Measurements from ENCODE around the gene SNCB.

SNCB gene

DNA sequence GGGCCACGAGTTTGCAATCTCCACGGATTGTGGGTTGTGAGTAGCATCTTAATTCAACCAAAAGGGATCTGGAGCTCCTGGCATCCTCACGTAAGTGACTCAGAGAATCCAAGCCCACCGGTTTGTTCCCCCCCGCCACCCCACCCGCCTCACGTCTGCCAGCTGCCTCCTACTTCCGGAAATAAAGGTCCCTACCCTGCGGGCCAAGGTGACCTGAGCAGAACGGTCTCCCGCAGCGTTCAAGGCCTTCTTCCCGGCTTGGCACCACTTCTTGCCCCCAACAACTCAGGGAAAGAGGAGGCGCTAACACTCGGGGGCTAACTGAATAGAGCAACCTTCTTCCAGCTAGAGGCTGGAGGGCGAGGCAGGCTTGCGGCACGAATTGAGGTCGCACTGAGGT, 11.6 kb downstream of the SNCB start:
- Mint-ChIP-seq H3K27ac (no peak overlapping the region), H3K4me3 (no peak overlapping the region), H3K36me3 (no peaks in the 10 kb centered on the region), H3K4me1 (peaks cover 19% of the 10 kb centered on the region), H3K27me3 (peaks cover 94% of the 10 kb centered on the region), H3K9me3 (no peaks in the 10 kb centered on the region)
- CTCF ChIA-PET: no interaction called here
- no peak for DNase-seq

DNA sequence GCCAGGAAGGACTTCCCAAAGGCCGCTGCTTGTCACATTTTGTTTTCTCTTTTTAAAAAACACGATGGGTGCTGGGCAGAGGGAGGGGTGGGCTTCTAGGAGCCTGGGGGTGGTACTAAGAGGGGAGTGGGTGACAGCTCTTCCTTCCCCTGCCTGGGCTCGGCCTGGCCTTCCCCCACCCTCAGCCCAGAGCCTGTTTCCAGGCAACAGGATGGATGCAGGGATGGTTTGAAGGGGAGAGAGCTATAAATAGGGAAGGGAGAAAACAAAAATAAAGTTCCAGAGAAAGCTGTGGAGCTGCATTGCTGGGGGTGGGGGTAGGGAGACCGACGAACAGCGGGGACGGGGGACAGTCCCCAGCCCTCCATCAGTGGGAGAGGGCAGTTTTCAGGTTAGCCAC, 13.8 kb downstream of the SNCB start:
- DNase-seq: no peak
- CTCF ChIA-PET: no interaction called here
- H3K4me1 Mint-ChIP-seq: peaks cover 21% of the 10 kb centered on the region
- H3K4me3 Mint-ChIP-seq: no peak overlapping the region
- H3K36me3 Mint-ChIP-seq: no peaks in the 10 kb centered on the region
- no peaks in the 10 kb centered on the region for H3K9me3 Mint-ChIP-seq
- H3K27me3 Mint-ChIP-seq: peaks cover 97% of the 10 kb centered on the region
- no peak overlapping the region for H3K27ac Mint-ChIP-seq

DNA sequence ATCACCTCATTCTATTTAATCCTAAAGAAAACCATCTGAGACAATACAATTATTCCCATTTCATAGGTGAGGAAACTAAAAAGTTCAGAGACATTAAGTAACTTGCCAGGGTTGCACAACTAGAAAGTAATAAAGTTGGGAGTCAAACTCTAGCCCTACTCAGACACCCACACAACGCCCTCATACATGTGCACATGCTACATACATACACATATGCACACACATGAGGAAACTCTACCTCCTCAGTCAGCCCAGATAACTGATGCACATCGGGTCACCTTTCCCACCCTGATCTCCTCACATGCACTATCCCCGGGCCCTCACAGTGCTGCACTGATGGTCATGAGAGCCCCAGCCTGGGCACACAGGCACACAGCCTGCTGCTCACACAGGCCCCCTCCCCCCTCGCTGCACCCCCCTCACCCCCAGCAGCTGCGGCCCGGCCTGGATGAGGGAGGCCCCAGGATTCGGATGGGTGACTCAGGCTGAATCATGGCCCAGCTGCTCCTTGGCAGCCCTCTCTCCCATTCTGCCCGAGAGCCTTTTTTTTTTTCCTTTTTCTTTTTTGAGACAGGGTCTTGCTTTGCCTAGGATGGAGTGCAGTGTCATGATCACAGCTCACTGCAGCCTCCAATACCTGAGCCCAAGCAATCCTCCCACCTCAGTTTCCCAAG, 15.4 kb downstream of the SNCB start:
- Mint-ChIP-seq H3K27me3 (peaks cover 90% of the 10 kb centered on the region), H3K4me3 (no peak overlapping the region), H3K36me3 (no peaks in the 10 kb centered on the region), H3K9me3 (no peaks in the 10 kb centered on the region), H3K27ac (no peak overlapping the region), H3K4me1 (peaks cover 20% of the 10 kb centered on the region)
- DNase-seq: no peak
- CTCF ChIA-PET: no interaction called here

DNA sequence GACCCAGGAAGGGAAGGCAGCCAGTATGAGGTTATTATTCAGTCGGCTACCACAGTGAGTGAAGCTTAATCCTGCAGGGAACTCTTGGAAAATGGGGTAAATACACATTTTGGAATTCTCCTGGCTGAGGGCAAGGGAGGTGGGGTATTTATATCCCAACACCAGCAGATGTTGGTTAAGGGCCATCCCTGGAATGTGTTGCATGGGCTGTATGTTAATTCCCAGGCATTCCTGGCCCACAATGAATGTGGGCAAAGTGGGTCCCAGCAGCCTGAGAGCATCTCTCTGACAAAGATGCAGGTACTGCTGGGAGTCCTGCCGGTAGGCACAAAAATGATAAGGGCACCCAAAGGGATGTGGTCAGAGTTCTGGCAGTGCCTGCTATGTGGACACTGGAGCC, 17.5 kb downstream of the SNCB start:
- no peak overlapping the region for H3K4me3 Mint-ChIP-seq
- CTCF ChIA-PET: interaction anchor here (1.3 kb wide), 1 partner anchor 34 kb away, joined by 4 read pairs; the partner anchor contains the start of gene TSPAN17
- no peaks in the 10 kb centered on the region for H3K9me3 Mint-ChIP-seq
- peaks cover 16% of the 10 kb centered on the region for H3K4me1 Mint-ChIP-seq
- H3K27ac Mint-ChIP-seq: no peak overlapping the region
- DNase-seq: no peak
- H3K36me3 Mint-ChIP-seq: peaks cover 3% of the 10 kb centered on the region
- H3K27me3 Mint-ChIP-seq: peaks cover 85% of the 10 kb centered on the region

DNA sequence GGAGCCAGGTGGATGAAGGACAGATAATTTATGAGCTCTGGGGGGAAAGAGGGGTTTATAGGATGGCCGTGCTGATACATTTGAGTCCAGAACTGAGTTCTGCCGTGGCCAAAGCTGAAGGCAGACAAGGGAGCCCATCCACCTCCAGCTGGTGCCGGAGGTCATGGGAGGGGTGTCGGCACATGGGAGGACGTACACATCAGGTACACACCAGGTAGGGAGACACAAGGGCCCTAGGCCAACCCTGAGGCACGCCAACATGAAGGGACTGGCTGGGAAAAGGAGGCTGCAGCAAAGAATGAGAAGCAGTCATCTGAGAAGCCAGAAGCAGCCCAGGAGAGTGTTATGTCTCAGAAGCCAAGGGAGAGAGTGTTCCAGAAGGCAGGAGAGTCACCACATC, 18.3 kb downstream of the SNCB start:
- H3K4me3 Mint-ChIP-seq: no peak overlapping the region
- peaks cover 84% of the 10 kb centered on the region for H3K27me3 Mint-ChIP-seq
- H3K27ac Mint-ChIP-seq: no peak overlapping the region
- H3K36me3 Mint-ChIP-seq: peaks cover 3% of the 10 kb centered on the region
- DNase-seq: no peak
- H3K9me3 Mint-ChIP-seq: no peaks in the 10 kb centered on the region
- CTCF ChIA-PET: interaction anchor here (1.1 to 1.3 kb wide), 2 partner anchors 35 to 58 kb away, joined by 3 to 4 read pairs; partner anchors contain the start of gene TSPAN17
- peaks cover 16% of the 10 kb centered on the region for H3K4me1 Mint-ChIP-seq

DNA sequence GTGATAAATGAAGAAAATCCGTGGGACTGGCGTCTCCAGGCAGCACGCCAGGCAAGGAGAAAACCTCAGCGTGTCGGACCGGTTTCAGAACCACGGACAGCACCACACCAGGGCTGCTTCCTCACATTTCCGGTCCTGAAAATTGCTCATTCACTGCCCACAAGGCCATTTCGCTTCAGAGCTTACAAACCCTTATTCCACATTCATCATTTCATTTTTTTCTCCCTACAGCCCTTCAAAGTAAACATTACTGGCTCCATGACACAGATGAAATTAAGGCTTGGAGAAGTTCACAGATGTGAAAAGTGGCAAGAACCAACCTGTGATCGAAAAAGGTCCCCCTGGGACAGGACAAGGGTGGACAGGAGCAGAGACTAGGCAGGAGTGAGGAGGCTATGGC, 18.9 kb downstream of the SNCB start:
- H3K4me1 Mint-ChIP-seq: peaks cover 16% of the 10 kb centered on the region
- H3K27ac Mint-ChIP-seq: no peak overlapping the region
- peak; percentile 81 for DNase-seq
- H3K4me3 Mint-ChIP-seq: peak overlapping the region; percentile 2
- H3K9me3 Mint-ChIP-seq: no peaks in the 10 kb centered on the region
- CTCF ChIA-PET: interaction anchor here (1.1 to 1.3 kb wide), 2 partner anchors 35 to 58 kb away, joined by 3 to 4 read pairs; partner anchors contain the start of gene TSPAN17
- H3K36me3 Mint-ChIP-seq: peaks cover 3% of the 10 kb centered on the region
- H3K27me3 Mint-ChIP-seq: peaks cover 84% of the 10 kb centered on the region

DNA sequence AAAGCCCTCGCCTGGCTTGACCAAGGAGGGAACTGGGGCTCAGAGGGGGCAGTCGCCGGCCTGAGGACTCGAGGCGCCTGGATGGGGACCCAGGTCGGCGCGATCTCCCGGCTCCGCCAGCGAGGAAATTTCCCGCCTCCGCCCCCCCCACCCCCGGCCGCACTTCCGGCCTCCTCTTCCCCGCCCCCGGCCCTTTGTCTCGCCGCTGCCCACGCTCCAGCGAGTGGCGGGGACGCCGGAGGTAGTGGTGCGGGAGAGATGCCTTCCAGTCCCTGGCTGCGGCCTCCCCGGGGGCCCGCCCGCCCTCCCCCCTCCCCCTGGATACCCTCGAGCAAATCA, 19.9 kb downstream of the SNCB start:
- peak overlapping the region; percentile 69 for H3K4me3 Mint-ChIP-seq
- no peak overlapping the region for H3K27ac Mint-ChIP-seq
- no peak for DNase-seq
- CTCF ChIA-PET: no interaction called here
- no peaks in the 10 kb centered on the region for H3K9me3 Mint-ChIP-seq
- peaks cover 79% of the 10 kb centered on the region for H3K27me3 Mint-ChIP-seq
- H3K4me1 Mint-ChIP-seq: peaks cover 16% of the 10 kb centered on the region
- peaks cover 3% of the 10 kb centered on the region for H3K36me3 Mint-ChIP-seq

DNA sequence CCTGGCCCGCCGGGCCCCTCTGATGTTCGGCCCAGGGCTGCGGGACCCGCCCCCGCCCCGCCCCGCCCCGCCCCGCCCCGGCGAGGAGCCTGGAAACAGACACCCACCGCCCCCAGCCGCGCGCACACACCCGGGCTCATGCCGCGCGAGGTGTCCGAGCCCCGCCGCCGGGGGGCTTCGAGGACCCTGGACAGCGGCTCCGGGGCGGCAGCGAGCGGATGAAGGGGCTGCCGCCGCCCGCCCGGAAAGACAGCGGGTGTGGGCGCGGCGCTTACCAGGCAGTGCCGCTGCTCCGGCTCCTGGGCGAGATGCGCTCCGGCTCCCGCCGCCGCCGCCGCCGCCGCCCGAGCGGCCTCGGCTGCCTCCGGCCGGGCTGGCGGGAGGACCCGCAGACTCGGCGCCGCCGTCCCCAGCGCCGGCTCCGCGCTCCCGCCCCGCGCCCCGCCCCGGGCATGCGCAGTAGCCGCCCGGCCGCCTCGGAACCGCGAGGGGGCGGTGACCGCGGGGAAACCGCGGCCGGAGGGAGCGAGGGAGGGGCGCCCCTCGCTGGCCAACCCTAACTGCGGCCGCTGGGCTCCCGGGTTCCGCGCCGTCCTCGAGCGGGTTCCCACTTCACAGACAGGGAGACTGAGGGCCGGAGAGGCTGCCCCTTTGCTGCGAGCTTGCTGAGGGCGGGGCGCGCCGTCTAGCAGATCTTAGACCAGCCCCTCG, 20.5 kb downstream of the SNCB start, which contains the start of gene GPRIN1:
Gene GPRIN1, minus strand, starts transcription at position 433 of the 711 bp plus-strand sequence. CDS start 10,322 bp downstream, outside the sequence.
- Mint-ChIP-seq H3K27ac (peak within 1 kb of the TSS; percentile 77), H3K27me3 (peaks cover 77% of the 10 kb centered on the region), H3K4me3 (peak within 1 kb of the TSS; percentile 89), H3K9me3 (no peaks in the 10 kb centered on the region), H3K36me3 (peaks cover 3% of the 10 kb centered on the region), H3K4me1 (peaks cover 16% of the 10 kb centered on the region)
- CTCF ChIA-PET: interaction anchor here (1.1 kb wide), 1 partner anchor 14 kb away, joined by 3 read pairs; no protein-coding TSS in a partner anchor
- DNase-seq: peak; percentile 58

DNA sequence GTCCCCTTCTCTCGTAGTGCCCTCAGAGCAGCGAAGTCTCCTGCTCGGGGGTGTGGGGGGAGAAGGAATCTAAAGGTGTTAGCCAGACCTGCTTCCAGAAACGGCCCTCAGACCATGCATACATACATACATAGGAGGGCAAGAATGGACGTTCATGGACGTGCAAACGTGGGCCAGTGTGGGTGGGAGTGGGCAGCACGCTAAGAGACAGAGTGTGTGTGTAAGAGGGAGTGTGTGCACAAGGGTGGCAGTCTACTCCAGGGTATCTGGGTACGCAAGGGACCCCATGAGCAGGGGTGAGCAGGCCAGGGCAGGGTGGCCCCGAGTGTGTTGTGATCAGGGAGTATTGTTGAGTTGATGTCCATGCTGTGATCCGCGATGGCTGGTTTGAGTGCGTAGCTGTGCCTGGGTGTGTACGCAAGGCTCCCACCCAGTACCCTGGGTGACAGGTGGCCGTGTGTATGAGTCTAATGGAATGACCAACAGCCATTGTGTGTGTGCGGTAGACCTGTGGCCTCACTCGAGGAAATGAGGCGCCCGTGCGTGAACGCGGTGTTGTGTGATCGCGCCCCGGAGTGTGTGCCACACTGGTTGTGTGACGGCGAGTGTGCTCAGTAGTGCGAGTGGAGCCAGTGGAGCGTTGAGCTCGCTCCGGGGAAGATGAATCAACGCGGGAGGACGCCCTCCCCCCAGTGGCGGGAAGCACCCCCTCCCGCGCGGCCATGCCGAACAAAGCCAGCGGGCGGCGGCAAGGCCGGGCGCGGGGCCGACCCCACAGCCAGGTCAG, 21.2 kb downstream of the SNCB start:
- peak overlapping the region; percentile 89 for H3K4me3 Mint-ChIP-seq
- H3K27ac Mint-ChIP-seq: peak overlapping the region; percentile 77
- peaks cover 16% of the 10 kb centered on the region for H3K4me1 Mint-ChIP-seq
- CTCF ChIA-PET: interaction anchor here (1.1 kb wide), 1 partner anchor 13 kb away, joined by 3 read pairs; no protein-coding TSS in a partner anchor
- H3K27me3 Mint-ChIP-seq: peaks cover 73% of the 10 kb centered on the region
- no peaks in the 10 kb centered on the region for H3K9me3 Mint-ChIP-seq
- H3K36me3 Mint-ChIP-seq: peaks cover 3% of the 10 kb centered on the region
- DNase-seq: peak; percentile 39

DNA sequence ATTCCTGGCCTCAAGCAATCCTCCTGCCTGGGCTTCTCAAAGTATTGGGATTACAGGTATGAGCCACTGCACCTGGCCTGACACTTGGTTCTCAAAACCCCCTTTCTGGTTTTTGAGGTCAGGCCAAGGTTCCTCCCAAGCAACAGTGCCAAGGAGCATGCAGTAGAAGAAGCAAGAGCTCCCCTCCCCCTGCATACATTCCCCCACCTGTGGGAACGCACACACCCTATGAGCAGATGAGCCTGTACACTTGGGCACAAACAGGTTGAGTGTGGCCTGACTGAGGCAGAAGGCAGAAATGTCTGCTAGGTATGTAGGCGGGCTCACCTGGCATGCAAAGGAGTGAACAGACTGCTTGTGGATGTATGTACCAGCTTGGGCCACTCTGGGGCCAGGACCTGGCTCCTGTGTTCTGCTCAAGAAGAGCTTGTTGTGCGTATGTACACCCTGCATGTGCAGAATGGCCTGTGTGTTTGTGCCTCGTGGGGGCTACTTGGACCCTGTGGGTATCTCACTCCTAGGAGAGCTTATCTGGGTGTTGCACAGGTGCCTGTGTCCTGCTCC, 22.1 kb downstream of the SNCB start:
- no peak for DNase-seq
- peak overlapping the region; percentile 89 for H3K4me3 Mint-ChIP-seq
- peaks cover 16% of the 10 kb centered on the region for H3K4me1 Mint-ChIP-seq
- H3K27ac Mint-ChIP-seq: no peak overlapping the region
- H3K9me3 Mint-ChIP-seq: no peaks in the 10 kb centered on the region
- CTCF ChIA-PET: interaction anchor here (0.8 to 1.5 kb wide), 3 partner anchors 11 to 34 kb away, joined by 3 to 4 read pairs (median 3); no protein-coding TSS in a partner anchor
- H3K36me3 Mint-ChIP-seq: peaks cover 3% of the 10 kb centered on the region
- H3K27me3 Mint-ChIP-seq: peaks cover 68% of the 10 kb centered on the region

DNA sequence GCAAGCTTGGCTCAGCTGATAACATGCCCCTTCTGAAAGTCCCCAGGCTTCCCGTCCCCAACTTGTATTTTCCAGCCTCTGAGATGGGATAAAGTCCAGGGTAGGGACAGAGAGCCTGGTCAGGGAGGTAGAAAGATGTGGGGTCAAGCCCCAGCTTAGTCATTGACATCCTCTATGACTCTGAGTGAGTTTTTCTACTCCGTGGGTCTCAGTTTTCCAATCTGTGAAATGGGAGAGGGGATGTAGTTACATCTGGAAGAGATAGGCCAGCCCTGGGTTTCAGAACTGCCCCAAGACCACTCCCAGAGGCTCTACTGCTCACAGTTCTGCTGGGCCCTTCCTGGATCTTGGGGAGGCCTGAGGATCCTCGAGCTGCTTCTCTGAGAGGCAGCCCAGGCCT, 23.5 kb downstream of the SNCB start:
- Mint-ChIP-seq H3K27me3 (peaks cover 64% of the 10 kb centered on the region), H3K27ac (no peak overlapping the region), H3K36me3 (peaks cover 3% of the 10 kb centered on the region), H3K4me1 (peaks cover 16% of the 10 kb centered on the region), H3K9me3 (no peaks in the 10 kb centered on the region), H3K4me3 (no peak overlapping the region)
- CTCF ChIA-PET: interaction anchor here (0.7 to 1.1 kb wide), 3 partner anchors 9 to 52 kb away, joined by 3 to 4 read pairs (median 3); no protein-coding TSS in a partner anchor
- DNase-seq: no peak

DNA sequence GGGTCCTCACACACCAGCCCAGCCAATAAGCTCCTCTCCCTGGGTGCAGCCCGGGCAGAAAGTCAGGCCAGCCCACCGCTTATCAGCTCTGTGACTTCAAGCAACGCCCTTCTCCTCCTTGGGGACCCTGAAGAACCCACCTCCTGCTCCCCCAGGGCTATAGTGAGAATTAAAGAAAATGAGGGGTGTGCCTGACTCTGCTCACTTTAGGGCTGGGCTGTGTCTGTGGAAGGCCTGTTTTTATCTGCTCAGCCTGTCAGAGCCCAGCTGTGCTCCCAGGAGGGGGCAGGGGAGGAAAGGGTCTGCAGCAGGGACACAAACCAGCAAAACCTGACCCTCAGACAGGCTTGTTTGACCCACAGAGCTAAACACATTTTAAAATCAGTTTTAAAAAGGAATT, 24.3 kb downstream of the SNCB start:
- no peak overlapping the region for H3K27ac Mint-ChIP-seq
- H3K36me3 Mint-ChIP-seq: peaks cover 3% of the 10 kb centered on the region

DNA sequence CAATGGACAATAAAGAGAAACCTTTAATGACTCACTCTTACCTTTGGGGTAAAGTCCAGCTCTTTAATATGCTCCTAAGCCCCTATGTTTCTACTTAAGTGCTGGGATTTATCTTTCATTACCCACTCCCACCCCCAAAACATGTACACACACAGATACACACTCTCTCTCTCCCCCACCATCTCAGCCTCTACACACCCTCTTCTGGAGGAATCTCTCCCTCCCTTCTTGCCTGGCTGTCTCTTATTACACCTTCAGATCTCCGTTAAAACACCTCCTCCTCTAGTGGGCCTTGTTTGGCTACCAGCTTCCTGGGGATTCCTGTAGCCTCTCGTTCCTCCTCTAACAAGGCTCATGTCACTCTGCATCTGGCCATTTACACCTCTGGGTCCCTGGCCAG, 27.2 kb downstream of the SNCB start:
- Mint-ChIP-seq H3K4me1 (no peaks in the 10 kb centered on the region), H3K36me3 (no peaks in the 10 kb centered on the region), H3K27me3 (peaks cover 68% of the 10 kb centered on the region), H3K27ac (no peak overlapping the region), H3K4me3 (no peak overlapping the region), H3K9me3 (no peaks in the 10 kb centered on the region)
- DNase-seq: no peak
- CTCF ChIA-PET: interaction anchor here (0.6 kb wide), 1 partner anchor 1358 kb away, joined by 3 read pairs; no protein-coding TSS in a partner anchor

More for the DNA sequence above, 24.3 kb downstream of the SNCB start:
- Mint-ChIP-seq H3K9me3 (no peaks in the 10 kb centered on the region), H3K4me1 (peaks cover 13% of the 10 kb centered on the region), H3K27me3 (peaks cover 65% of the 10 kb centered on the region), H3K4me3 (no peak overlapping the region)
- no peak for DNase-seq
- CTCF ChIA-PET: interaction anchor here (1.0 to 1.1 kb wide), 2 partner anchors 8 to 10 kb away, joined by 3 to 4 read pairs; no protein-coding TSS in a partner anchor
